Keratinocyte (primary cell): Measurements from ENCODE around the gene RIOK3. TPM values are rescaled to one million over a fixed set of nuclear protein-coding genes. Genes with fewer than 3 reads are reported as not detected.

Experiments used
- DNase-seq: peaks from one replicate; pipeline ENCODE4 v3.0.0-alpha.2; 2011; ENCODE audit warnings: low read depth, missing footprints, low spot score
- FAIRE-seq: peaks from 2 replicates; lab custom pipeline; 2011; peaks lifted over from hg19 to GRCh38; lab: Jason Lieb, UNC
- H2AFZ ChIP-seq: 2 replicates; pipeline ENCODE4 v1.6.0; 2012; ENCODE audit warnings: low read length, control low read depth, inconsistent platforms; ENCODE audit not compliant: control insufficient read depth
- H3K27ac ChIP-seq: 2 replicates; pipeline ENCODE4 v1.5.1; 2011; ENCODE audit warnings: low read length; ENCODE audit not compliant: control insufficient read depth, insufficient read depth
- H3K27me3 ChIP-seq: 3 replicates; pipeline ENCODE4 v1.6.0; 2011; ENCODE audit warnings: low read length; ENCODE audit not compliant: control insufficient read depth, insufficient read depth; ENCODE audit errors: extremely low read depth
- H3K36me3 ChIP-seq, 2 experiments: 2 replicates in 1 of 2; 3 replicates in 1 of 2; pipeline ENCODE4 v1.5.1; 2011; ENCODE audit warnings: low read length in 2 of 2, mild to moderate bottlenecking in 1 of 2; ENCODE audit not compliant: control insufficient read depth in 2 of 2, insufficient read depth in 2 of 2; ENCODE audit errors: extremely low read depth in 1 of 2
- H3K4me1 ChIP-seq: 3 replicates; pipeline ENCODE4 v1.5.1; 2011; ENCODE audit warnings: low read length; ENCODE audit not compliant: control insufficient read depth, insufficient read depth; ENCODE audit errors: extremely low read depth
- H3K4me2 ChIP-seq: 3 replicates; pipeline ENCODE4 v1.6.0; 2011; ENCODE audit warnings: low read depth, low read length; ENCODE audit not compliant: control insufficient read depth, insufficient read depth; ENCODE audit errors: extremely low read depth
- H3K4me3 ChIP-seq, 3 experiments: fragments of 200-600 bp in 1 of 3; sonication (generic) in 1 of 3; 2 replicates in 2 of 3; 3 replicates in 1 of 3; pipeline ENCODE4 v1.5.1; 2011 to 2016; ENCODE audit warnings: low read length in 3 of 3, mild to moderate bottlenecking in 3 of 3, control low read depth in 2 of 3, inconsistent platforms in 1 of 3, low read depth in 1 of 3, mixed read lengths in 1 of 3, mixed run types in 1 of 3, moderate library complexity in 1 of 3; ENCODE audit not compliant: control insufficient read depth in 2 of 3, insufficient read depth in 2 of 3; ENCODE audit errors: extremely low read depth in 1 of 3
- H3K79me2 ChIP-seq: 2 replicates; pipeline ENCODE4 v1.6.0; 2012; ENCODE audit warnings: low read length; ENCODE audit not compliant: control insufficient read depth, insufficient read depth
- H3K9ac ChIP-seq: 3 replicates; pipeline ENCODE4 v1.6.0; 2011; ENCODE audit warnings: low read length; ENCODE audit not compliant: control insufficient read depth, insufficient read depth; ENCODE audit errors: extremely low read depth
- H3K9me1 ChIP-seq: 3 replicates; pipeline ENCODE4 v1.6.0; 2011; ENCODE audit warnings: low read length; ENCODE audit not compliant: control insufficient read depth, insufficient read depth; ENCODE audit errors: extremely low read depth
- H3K9me3 ChIP-seq: 2 replicates; pipeline ENCODE4 v1.5.1; 2012; ENCODE audit warnings: low read depth, low read length; ENCODE audit not compliant: control insufficient read depth
- H4K20me1 ChIP-seq: 3 replicates; pipeline ENCODE4 v1.6.0; 2011; ENCODE audit warnings: low read length; ENCODE audit not compliant: control insufficient read depth, insufficient read depth; ENCODE audit errors: extremely low read depth
- EZH2 ChIP-seq: IDR thresholded peaks from one replicate; pipeline ENCODE4 v1.6.1; 2012; ENCODE audit warnings: inconsistent platforms, mild to moderate bottlenecking, low read length, moderate library complexity
- dilution Hi-C: fragments of 300-500 bp; cut with MboI; formaldehyde crosslinking; loops from one replicate; pipeline ENCODE4 v1.7.0; 2020; ENCODE audit warnings: low sequenced_read_pairs; ENCODE audit not compliant: extremely low pct_ligation_motif_present
- polyA plus RNA-seq, 5 experiments: library from polyadenylated mRNA; depleted of rRNA in 3 of 5; stranded (reverse) in 3 of 5; stranded (forward) in 1 of 5; unstranded in 1 of 5; fragments of >200 nt; gene quantifications; 1 replicate in 1 of 5; 2 replicates in 3 of 5; 3 replicates in 1 of 5; pipeline versions ENCODE4 v1.2.1 to v1.2.3, GENCODE V29; 2011 to 2012; ENCODE audit warnings: missing spikeins in 2 of 5, low read depth in 1 of 5, low replicate concordance in 1 of 5
- TF ChIP-seq, protein P1 (sequence below), 3 experiments: IDR thresholded peaks in 1 of 3; conservative IDR thresholded peaks in 1 of 3; optimal IDR thresholded peaks in 1 of 3; 2 replicates in 2 of 3; 3 replicates in 1 of 3; pipeline versions ENCODE3 to v1.5.1; 2011; ENCODE audit warnings: low read length in 3 of 3, mild to moderate bottlenecking in 3 of 3, moderate library complexity in 2 of 3, control low read depth in 1 of 3, inconsistent platforms in 1 of 3; ENCODE audit not compliant: insufficient read depth in 2 of 3; ENCODE audit errors: extremely low read depth in 1 of 3

Gene RIOK3
- polyA plus RNA-seq, 1 donor (not counting 4 experiments of a cell fraction or from before 2014, with no cell fraction given), result 68.6 TPM

DNA sequence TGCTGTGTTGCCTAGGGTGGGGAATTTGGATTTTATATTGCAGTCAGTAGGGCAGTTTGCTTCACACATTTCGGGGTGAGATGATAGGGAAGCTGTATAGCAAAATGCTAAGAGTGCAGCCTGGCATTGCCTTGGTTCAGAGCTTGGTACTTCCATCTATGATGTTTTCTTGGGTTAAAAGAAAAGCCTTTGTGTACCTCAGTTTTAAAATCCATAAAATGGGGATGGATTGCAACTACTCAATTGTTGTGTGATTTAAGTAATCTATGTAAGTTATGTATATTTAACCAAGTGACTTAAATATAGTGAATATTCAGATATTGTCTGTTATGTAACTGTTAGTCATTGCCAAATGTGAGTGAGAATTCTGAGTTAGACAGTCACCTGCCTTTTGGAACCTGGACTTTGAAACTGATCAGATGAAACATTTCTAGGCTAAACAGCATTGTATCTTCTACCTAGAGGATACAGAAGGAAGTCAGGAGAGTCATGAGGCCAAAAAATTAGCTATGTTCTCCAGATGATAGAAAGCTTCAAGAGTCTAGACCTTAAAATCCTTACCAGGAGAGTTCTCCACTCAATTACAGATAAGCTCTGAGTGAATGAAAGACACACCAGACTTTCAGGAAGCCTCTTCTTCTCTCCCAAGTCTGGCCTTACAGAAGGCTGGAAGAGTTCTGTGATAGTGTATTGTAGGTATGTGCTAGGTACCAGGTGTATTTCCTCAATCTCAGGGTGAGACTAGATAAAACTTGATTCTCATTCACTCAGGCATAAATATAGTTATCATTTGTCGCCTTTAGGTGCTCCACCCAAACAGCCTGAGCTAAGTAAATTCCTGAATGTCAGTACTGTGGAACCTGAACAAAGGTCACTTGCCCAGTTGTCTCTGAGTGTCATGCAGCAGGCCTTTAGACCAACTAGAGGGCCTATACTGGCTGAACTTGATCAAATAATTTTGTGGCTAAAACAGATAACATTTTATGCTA, 7.5 kb downstream of the RIOK3 start:
- FAIRE-seq (no peak), DNase-seq (no peak)
- TF ChIP-seq, protein P1, sequence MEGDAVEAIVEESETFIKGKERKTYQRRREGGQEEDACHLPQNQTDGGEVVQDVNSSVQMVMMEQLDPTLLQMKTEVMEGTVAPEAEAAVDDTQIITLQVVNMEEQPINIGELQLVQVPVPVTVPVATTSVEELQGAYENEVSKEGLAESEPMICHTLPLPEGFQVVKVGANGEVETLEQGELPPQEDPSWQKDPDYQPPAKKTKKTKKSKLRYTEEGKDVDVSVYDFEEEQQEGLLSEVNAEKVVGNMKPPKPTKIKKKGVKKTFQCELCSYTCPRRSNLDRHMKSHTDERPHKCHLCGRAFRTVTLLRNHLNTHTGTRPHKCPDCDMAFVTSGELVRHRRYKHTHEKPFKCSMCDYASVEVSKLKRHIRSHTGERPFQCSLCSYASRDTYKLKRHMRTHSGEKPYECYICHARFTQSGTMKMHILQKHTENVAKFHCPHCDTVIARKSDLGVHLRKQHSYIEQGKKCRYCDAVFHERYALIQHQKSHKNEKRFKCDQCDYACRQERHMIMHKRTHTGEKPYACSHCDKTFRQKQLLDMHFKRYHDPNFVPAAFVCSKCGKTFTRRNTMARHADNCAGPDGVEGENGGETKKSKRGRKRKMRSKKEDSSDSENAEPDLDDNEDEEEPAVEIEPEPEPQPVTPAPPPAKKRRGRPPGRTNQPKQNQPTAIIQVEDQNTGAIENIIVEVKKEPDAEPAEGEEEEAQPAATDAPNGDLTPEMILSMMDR (optimal IDR thresholded peaks at IDR 0.05 in 1 of 3, IDR thresholded peaks at IDR 0.05 in 1 of 3, conservative IDR thresholded peaks at IDR 0.05 in 1 of 3; ENCODE audit: extremely low read depth in 1 of 3, insufficient read depth in 2 of 3, low read length in 3 of 3), result no peak
- Histone ChIP-seq H3K27ac (no peak overlapping the region), H3K36me3 (peaks cover 10 to 14% of the 10 kb centered on the region in 2 experiments), H3K9ac (no peak overlapping the region), H3K4me2 (no peak overlapping the region), H3K4me1 (peaks cover 5% of the 10 kb centered on the region), H4K20me1 (peaks cover 36% of the 10 kb centered on the region), H3K9me1 (peaks cover 8% of the 10 kb centered on the region), H2AFZ (no peak overlapping the region), H3K9me3 (no peaks in the 10 kb centered on the region), H3K79me2 (peaks cover 79% of the 10 kb centered on the region), H3K27me3 (no peaks in the 10 kb centered on the region), H3K4me3 (no peak overlapping the region)
- dilution Hi-C loops, result no loop called here

DNA sequence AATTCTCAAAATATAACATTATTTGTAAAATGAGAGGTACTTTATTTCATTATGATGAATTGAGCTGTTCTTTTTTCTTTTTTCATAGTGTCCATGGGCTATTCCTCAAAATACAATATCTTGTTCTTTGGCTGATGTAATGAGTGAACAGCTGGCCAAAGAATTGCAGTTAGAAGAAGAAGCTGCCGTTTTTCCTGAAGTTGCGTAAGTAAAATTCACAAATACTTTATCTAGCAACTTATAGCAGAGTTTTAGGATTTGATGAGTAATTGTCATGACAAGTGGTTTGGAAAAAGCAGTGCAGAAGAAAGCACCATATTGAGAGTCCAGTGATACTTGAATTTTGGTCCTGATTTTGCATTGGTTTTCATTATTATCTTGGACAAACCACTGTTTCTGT, 9.8 kb downstream of the RIOK3 start:
- no peak for DNase-seq
- Histone ChIP-seq H3K9ac (no peak overlapping the region), H3K36me3 (peaks cover 10 to 17% of the 10 kb centered on the region in 2 experiments), H3K27me3 (no peaks in the 10 kb centered on the region), H3K27ac (no peak overlapping the region), H3K4me1 (peaks cover 5% of the 10 kb centered on the region), H3K9me3 (no peaks in the 10 kb centered on the region), H2AFZ (no peak overlapping the region), H3K4me3 (no peak overlapping the region), H4K20me1 (peaks cover 29% of the 10 kb centered on the region), H3K79me2 (peaks cover 57% of the 10 kb centered on the region), H3K4me2 (no peak overlapping the region), H3K9me1 (peaks cover 8% of the 10 kb centered on the region)
- dilution Hi-C loops, result no loop called here
- TF ChIP-seq EZH2, result no peak
- TF ChIP-seq, protein P1 (optimal IDR thresholded peaks at IDR 0.05 in 1 of 3, IDR thresholded peaks at IDR 0.05 in 1 of 3, conservative IDR thresholded peaks at IDR 0.05 in 1 of 3; ENCODE audit: extremely low read depth in 1 of 3, insufficient read depth in 2 of 3, low read length in 3 of 3), result no peak
- no peak for FAIRE-seq
